ENCODE results near the gene SNIP1. TPM values are rescaled to one million over a fixed set of nuclear protein-coding genes. Genes with fewer than 3 reads are reported as not detected.

SNIP1 gene
- total and polyA plus RNA-seq, 2 experiments from 2014 or later = 6.1 to 12.8 TPM

GRCh38 chr1:37574834-37575480 lies 20.9 kb upstream of the SNIP1 start:
- Histone ChIP-seq H3K4me3 (no peak overlapping the region), H3K4me1 (ENCODE audit: low read depth) (no peaks in the 10 kb centered on the region), H3K27me3 (no peaks in the 10 kb centered on the region), H3K27ac (no peak overlapping the region), H3K9me3 (ENCODE audit: low read depth) (no peaks in the 10 kb centered on the region), H3K36me3 (peaks cover 56% of the 10 kb centered on the region)
- no peak for TF ChIP-seq CTCF (IDR thresholded peaks at IDR 0.05; ENCODE audit: low read depth, low read length)
- peak in 1 of 2 donors; percentile 38 for DNase-seq (ENCODE audit: low read depth in 1 of 2, low spot score in 1 of 2)

GRCh38 chr1:37570528-37571334 lies 16.6 kb upstream of the SNIP1 start:
- H3K4me1 ChIP-seq (ENCODE audit: low read depth) = no peaks in the 10 kb centered on the region
- no peak overlapping the region for H3K27ac ChIP-seq
- H3K9me3 ChIP-seq (ENCODE audit: low read depth) = no peaks in the 10 kb centered on the region
- H3K4me3 ChIP-seq = no peak overlapping the region
- H3K36me3 ChIP-seq = peaks cover 80% of the 10 kb centered on the region
- no peak for TF ChIP-seq CTCF (IDR thresholded peaks at IDR 0.05; ENCODE audit: low read depth, low read length)
- no peak for DNase-seq (ENCODE audit: low read depth in 1 of 2, low spot score in 1 of 2)
- H3K27me3 ChIP-seq = no peaks in the 10 kb centered on the region

- Histone ChIP-seq H3K4me1 (ENCODE audit: low read depth) (no peaks in the 10 kb centered on the region), H3K27me3 (no peaks in the 10 kb centered on the region), H3K36me3 (peaks cover 54% of the 10 kb centered on the region), H3K4me3 (no peak overlapping the region), H3K9me3 (ENCODE audit: low read depth) (no peaks in the 10 kb centered on the region), H3K27ac (peak overlapping the region; percentile 15)
- peak in 1 of 2 donors; percentile 21 for DNase-seq (ENCODE audit: low read depth in 1 of 2, low spot score in 1 of 2)
- no peak for TF ChIP-seq CTCF (IDR thresholded peaks at IDR 0.05; ENCODE audit: low read depth, low read length)
Observed at GRCh38 chr1:37567023-37567422, 12.9 kb upstream of the SNIP1 start.

- Histone ChIP-seq H3K36me3 (peaks cover 44% of the 10 kb centered on the region), H3K4me1 (ENCODE audit: low read depth) (no peaks in the 10 kb centered on the region), H3K27ac (no peak overlapping the region), H3K27me3 (no peaks in the 10 kb centered on the region), H3K4me3 (no peak overlapping the region), H3K9me3 (ENCODE audit: low read depth) (no peaks in the 10 kb centered on the region)
- no peak for TF ChIP-seq CTCF (IDR thresholded peaks at IDR 0.05; ENCODE audit: low read depth, low read length)
- DNase-seq (ENCODE audit: low read depth in 1 of 2, low spot score in 1 of 2) = no peak
Observed at GRCh38 chr1:37564892-37565291, 10.8 kb upstream of the SNIP1 start.

- Histone ChIP-seq H3K27me3 (no peaks in the 10 kb centered on the region), H3K9me3 (ENCODE audit: low read depth) (no peaks in the 10 kb centered on the region), H3K4me1 (ENCODE audit: low read depth) (no peaks in the 10 kb centered on the region), H3K27ac (no peak overlapping the region), H3K4me3 (no peak overlapping the region), H3K36me3 (peaks cover 25% of the 10 kb centered on the region)
- TF ChIP-seq CTCF (IDR thresholded peaks at IDR 0.05; ENCODE audit: low read depth, low read length) = no peak
- DNase-seq (ENCODE audit: low read depth in 1 of 2, low spot score in 1 of 2) = no peak
Observed at GRCh38 chr1:37562984-37563383, 8.9 kb upstream of the SNIP1 start.
